K562 (cell line): ENCODE data around the gene CRPPA. TPM values are rescaled to one million over a fixed set of nuclear protein-coding genes. Genes with fewer than 3 reads are reported as not detected.
A peak's percentile ranks its signal among the peaks of the same experiment; 100 is the strongest.

Experiments used
- CHD4 ChIP-seq: fragments of 200-600 bp; sonication (generic); IDR thresholded peaks from 3 replicates; pipeline ENCODE4 v1.6.1; 2012; ENCODE audit warnings: low read depth, mild to moderate bottlenecking, mixed read lengths, low read length, inconsistent platforms; ENCODE audit not compliant: insufficient read depth, insufficient replicate concordance, poor library complexity, severe bottlenecking
- EGR1 ChIP-seq: fragments of 450-650 bp; conservative IDR thresholded peaks from 2 replicates; pipeline ENCODE4 v1.6.1; 2017; ENCODE audit warnings: mild to moderate bottlenecking
- ESRRB ChIP-seq: fragments of 250-450 bp; sonication (Bioruptor Pico); IDR thresholded peaks from 2 replicates; pipeline ENCODE4 v1.5.0; 2020; ENCODE audit warnings: mild to moderate bottlenecking, moderate library complexity, borderline replicate concordance
- ETS2 ChIP-seq: IDR thresholded peaks from 2 replicates; pipeline ENCODE4 v1.6.1; 2016; ENCODE audit warnings: borderline replicate concordance, missing genetic modification characterization, mild to moderate bottlenecking, moderate library complexity, missing compliant biosample characterization; ENCODE audit not compliant: poor library complexity, severe bottlenecking
- HNRNPUL1 ChIP-seq: fragments of 200-400 bp; formaldehyde crosslinking; IDR thresholded peaks from 2 replicates; pipeline ENCODE4 v1.6.1; 2017; ENCODE audit warnings: low read length
- MAX ChIP-seq: sonication (generic); formaldehyde crosslinking; IDR thresholded peaks from 2 replicates; pipeline ENCODE4 v1.9.0; 2022; ENCODE audit warnings: mild to moderate bottlenecking, missing genetic modification reagents
- NFIC ChIP-seq: fragments of 450-650 bp; IDR thresholded peaks from 2 replicates; pipeline ENCODE4 v1.6.1; 2017; ENCODE audit warnings: mild to moderate bottlenecking, inconsistent platforms
- NR2C2 ChIP-seq, 2 experiments: fragments of 200-800 bp in 1 of 2; sonication (Bioruptor generic) in 1 of 2; sonication (generic) in 1 of 2; formaldehyde crosslinking in 1 of 2; IDR thresholded peaks; 2 replicates each; pipeline versions ENCODE4 v1.6.1 to v1.8.0; 2016 to 2022; ENCODE audit warnings: mild to moderate bottlenecking in 1 of 2, missing compliant biosample characterization in 1 of 2, missing genetic modification characterization in 1 of 2, missing genetic modification reagents in 1 of 2
- PHF20 ChIP-seq: fragments of 450-650 bp; IDR thresholded peaks from 2 replicates; pipeline ENCODE4 v1.6.1; 2018; ENCODE audit not compliant: partially characterized antibody
- PKNOX1 ChIP-seq: fragments of 450-650 bp; IDR thresholded peaks from 2 replicates; pipeline ENCODE4 v1.6.1; 2016
- POLR2A ChIP-seq: fragments of 450-650 bp; conservative IDR thresholded peaks from 2 replicates; pipeline ENCODE4 v1.6.1; 2016
- POLR2AphosphoS2 ChIP-seq: IDR thresholded peaks from 2 replicates; pipeline ENCODE4 v1.6.1; 2012; ENCODE audit warnings: low read length, improper control_type of control experiment
- RAD51 ChIP-seq: fragments of 450-650 bp; IDR thresholded peaks from 2 replicates; pipeline ENCODE4 v1.7.1; 2016; ENCODE audit warnings: low read depth, mild to moderate bottlenecking, borderline replicate concordance
- RFX7 ChIP-seq: fragments of 250-450 bp; sonication (Bioruptor Pico); IDR thresholded peaks from 2 replicates; pipeline ENCODE4 v1.5.1; 2021; ENCODE audit warnings: mild to moderate bottlenecking
- STAT5A ChIP-seq: IDR thresholded peaks from 2 replicates; pipeline ENCODE4 v1.6.1; 2012; ENCODE audit warnings: low read length, inconsistent platforms, borderline replicate concordance
- ZBTB33 ChIP-seq: sonication (generic); formaldehyde crosslinking; IDR thresholded peaks from 2 replicates; pipeline ENCODE4 v1.8.1; 2023; ENCODE audit warnings: mild to moderate bottlenecking, missing genetic modification reagents
- ZNF121 ChIP-seq: sonication (generic); formaldehyde crosslinking; conservative IDR thresholded peaks from 2 replicates; pipeline ENCODE4 v1.8.0; 2022; ENCODE audit warnings: missing genetic modification reagents
- ZNF124 ChIP-seq: sonication (generic); formaldehyde crosslinking; IDR thresholded peaks from 2 replicates; pipeline ENCODE4 v1.8.1; 2022; ENCODE audit warnings: missing genetic modification reagents
- ZNF277 ChIP-seq: fragments of 250-450 bp; sonication (Bioruptor Pico); IDR thresholded peaks from 2 replicates; pipeline ENCODE4 v1.8.0; 2022; ENCODE audit warnings: inconsistent platforms, mild to moderate bottlenecking, moderate library complexity, borderline replicate concordance
- ZNF280A ChIP-seq: fragments of 450-650 bp; IDR thresholded peaks from 2 replicates; pipeline ENCODE4 v1.6.1; 2018; ENCODE audit warnings: mild to moderate bottlenecking, low read depth; ENCODE audit not compliant: partially characterized antibody
- polyA plus RNA-seq, 8 experiments: library from polyadenylated mRNA; depleted of rRNA in 4 of 8; stranded (reverse) in 5 of 8; unstranded in 3 of 8; fragments of >200 nt; fragmentation: Nextera tagmentation in 2 of 8; fragmentation: Illumina TruSeq in 1 of 8; extraction: Ambion mirVana in 2 of 8; extraction: Trizol in 1 of 8; gene quantifications; 2 replicates each; pipeline versions ENCODE4 v1.2.1 to v1.2.3, GENCODE V29; 2011 to 2014; ENCODE audit warnings: inconsistent platforms in 1 of 8, missing spikeins in 1 of 8
- total RNA-seq, 7 experiments: library from RNA; depleted of rRNA in 6 of 7; stranded (reverse); fragments of >200 nt in 6 of 7; fragmentation: Illumina TruSeq in 2 of 7; extraction: Trizol in 2 of 7; gene quantifications; 2 replicates each; pipeline versions ENCODE4 v1.2.1 to v1.2.3, GENCODE V29; 2011 to 2021; ENCODE audit warnings: low replicate concordance in 1 of 7

CRPPA gene
- total and polyA plus RNA-seq, 9 of the 15 experiments (the other 6 are each of a cell fraction or from before 2014, with no cell fraction given), result 3.9 to 14.4 (median 7.8) TPM

GRCh38 chr7:16399916-16400892 lies 21.1 kb downstream of the CRPPA start (continued):
- TF ChIP-seq RFX7 (CRISPR knock-in tag) (no peak), NFIC (peak; percentile 47; the same call in 1 of the 2 replicates), MAX (CRISPR knock-in tag) (peak; percentile 82), ETS2 (tag) (no peak), EGR1 (no peak), NR2C2 (CRISPR knock-in tag; IDR thresholded peaks at IDR 0.05) (peak; percentile 53; the same call in 1 of the 2 replicates), NR2C2 (tag; IDR thresholded peaks at IDR 0.05) (no peak), ZNF277 (CRISPR knock-in tag) (peak; percentile 47; the same call in 1 of the 2 replicates), ZNF124 (CRISPR knock-in tag) (0 out of 2 replicates have a peak, but pooled peaks have one; percentile 32), ZNF121 (CRISPR knock-in tag) (no peak), POLR2AphosphoS2 (no peak), ZBTB33 (CRISPR knock-in tag) (peak; percentile 74), ESRRB (CRISPR knock-in tag) (no peak), STAT5A (0 out of 2 replicates have a peak, but pooled peaks have one; percentile 16), ZNF280A (no peak), RAD51 (0 out of 2 replicates have a peak, but pooled peaks have one; percentile 37), PHF20 (peak; percentile 20), CHD4 (no peak), PKNOX1 (peak; percentile 40; the same call in 1 of the 2 replicates), HNRNPUL1 (0 out of 2 replicates have a peak, but pooled peaks have one; percentile 27), POLR2A (0 out of 2 replicates have a peak, but pooled peaks have one; percentile 9)
